Esophagus squamous epithelium (tissue), 5 donors: ENCODE data around the gene MAP3K20. TPM values are rescaled to one million over a fixed set of nuclear protein-coding genes. Genes with fewer than 3 reads are reported as not detected.

Experiments
- DNase-seq: peaks from one replicate; lab custom pipeline; 2025; lab: John Stamatoyannopoulos, UW
- H3K27ac ChIP-seq, 4 donors: fragments of 200-600 bp; sonication (generic); one replicate each; pipeline ENCODE4 v1.5.1; 2016 to 2019; ENCODE audit warnings: mild to moderate bottlenecking in 1 of 4
- H3K27me3 ChIP-seq, 4 donors: fragments of 200-600 bp; sonication (generic); 1 replicate in 3 of 4; 2 replicates in 1 of 4; pipeline versions ENCODE4 v1.5.1 to v1.6.0; 2017 to 2021; ENCODE audit warnings: antibody characterized with exemption in 1 of 4
- H3K36me3 ChIP-seq, 3 donors: fragments of 200-600 bp; sonication (generic); one replicate each; pipeline ENCODE4 v1.5.1; 2016 to 2019
- H3K4me1 ChIP-seq, 3 donors: fragments of 200-600 bp; sonication (generic); one replicate each; pipeline ENCODE4 v1.5.1; 2017 to 2019
- H3K4me3 ChIP-seq, 4 donors: fragments of 200-600 bp; sonication (generic); 1 replicate in 3 of 4; 2 replicates in 1 of 4; pipeline ENCODE4 v1.5.1; 2016 to 2019; ENCODE audit warnings: mild to moderate bottlenecking in 2 of 4, moderate library complexity in 1 of 4
- H3K9me3 ChIP-seq, 3 donors: fragments of 200-600 bp; sonication (generic); one replicate each; pipeline ENCODE4 v1.5.1; 2016 to 2019
- CTCF ChIP-seq, 6 experiments: fragments of 450-650 bp in 4 of 6; fragments of 200-600 bp in 2 of 6; sonication (generic) in 2 of 6; IDR thresholded peaks; one replicate each; pipeline ENCODE4 v1.5.1; 2016 to 2019; ENCODE audit warnings: antibody characterized with exemption in 6 of 6, mild to moderate bottlenecking in 4 of 6, moderate library complexity in 4 of 6
- POLR2A ChIP-seq, 4 donors: fragments of 450-650 bp; IDR thresholded peaks; one replicate each; pipeline ENCODE4 v1.6.1; 2017; ENCODE audit warnings: antibody characterized with exemption in 4 of 4, mild to moderate bottlenecking in 4 of 4, moderate library complexity in 3 of 4
- WGBS, 2 donors: methylation state at CpG; one replicate each; pipeline ENCODE4 v1.1.5; 2018; 5-methylcytosine and 5-hydroxymethylcytosine counted together
- intact Hi-C: fragments of 100-400 bp; cut with DNase I; formaldehyde crosslinking; loops from one replicate; pipeline ENCODE4 v1.15.0; 2022
- total RNA-seq, 4 donors: library from RNA; depleted of rRNA; stranded (reverse); fragments of >200 nt; gene quantifications; one replicate each; pipeline ENCODE4 v1.1.0, GENCODE V29; 2016
- donor health status: DM: yes; HTN: yes; CAD: no.

The MAP3K20 gene
- total RNA-seq, 4 donors from 2014 or later: 7.2 to 55.3 (median 26.3) TPM

DNA sequence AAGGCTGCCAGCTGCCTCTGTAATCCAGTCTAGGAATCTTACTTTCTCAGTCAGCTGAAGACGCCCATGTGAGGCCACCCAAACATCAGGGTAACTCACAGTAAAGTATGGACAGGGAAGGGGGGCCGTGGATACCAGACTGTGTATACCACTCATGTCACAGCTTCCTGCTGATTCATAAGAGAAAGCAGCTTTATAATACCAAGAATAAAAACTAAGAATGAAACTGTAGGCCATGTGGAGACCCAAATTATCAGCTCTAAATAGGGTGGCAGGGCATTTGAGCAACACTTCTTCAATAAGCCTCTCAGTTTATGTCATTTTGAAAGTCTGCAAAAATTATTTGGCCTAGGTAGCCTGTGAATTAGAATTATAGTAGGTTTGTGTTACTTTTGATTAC is 164.0 kb downstream of the MAP3K20 start:
- peaks cover 0 to 50% (median 0%) of the 10 kb centered on the region in 3 donors for H3K36me3 ChIP-seq
- no peak for DNase-seq
- no peak overlapping the region for H3K27ac ChIP-seq
- intact Hi-C loops: no loop called here
- no peaks in the 10 kb centered on the region for H3K4me1 ChIP-seq
- TF ChIP-seq CTCF (IDR thresholded peaks at IDR 0.05) (no peak), POLR2A (IDR thresholded peaks at IDR 0.05) (no peak)
- no peaks in the 10 kb centered on the region for H3K9me3 ChIP-seq
- no peaks in the 10 kb centered on the region for H3K27me3 ChIP-seq
- WGBS, 2 donors: 70 to 81% methylated on average over 2 of the region's 2 CpGs
- no peak overlapping the region for H3K4me3 ChIP-seq

GRCh38 chr2:173240083-173240482 is 164.4 kb downstream of the MAP3K20 start:
- Histone ChIP-seq H3K27me3 (no peaks in the 10 kb centered on the region), H3K27ac (no peak overlapping the region), H3K4me3 (no peak overlapping the region), H3K4me1 (no peaks in the 10 kb centered on the region), H3K9me3 (no peaks in the 10 kb centered on the region), H3K36me3 (peaks cover 0 to 47% (median 0%) of the 10 kb centered on the region in 3 donors)
- TF ChIP-seq CTCF (IDR thresholded peaks at IDR 0.05) (no peak), POLR2A (IDR thresholded peaks at IDR 0.05) (no peak)
- intact Hi-C loops: no loop called here
- DNase-seq: no peak
- WGBS, 2 donors: 87 to 100% methylated on average over 2 of the region's 2 CpGs

GRCh38 chr2:173241643-173242042 is 166.0 kb downstream of the MAP3K20 start:
- TF ChIP-seq CTCF (IDR thresholded peaks at IDR 0.05): no peak
- TF ChIP-seq POLR2A (IDR thresholded peaks at IDR 0.05): no peak
- 92 to 100% methylated on average over 1 of the region's 1 CpG for WGBS, 2 donors

DNA sequence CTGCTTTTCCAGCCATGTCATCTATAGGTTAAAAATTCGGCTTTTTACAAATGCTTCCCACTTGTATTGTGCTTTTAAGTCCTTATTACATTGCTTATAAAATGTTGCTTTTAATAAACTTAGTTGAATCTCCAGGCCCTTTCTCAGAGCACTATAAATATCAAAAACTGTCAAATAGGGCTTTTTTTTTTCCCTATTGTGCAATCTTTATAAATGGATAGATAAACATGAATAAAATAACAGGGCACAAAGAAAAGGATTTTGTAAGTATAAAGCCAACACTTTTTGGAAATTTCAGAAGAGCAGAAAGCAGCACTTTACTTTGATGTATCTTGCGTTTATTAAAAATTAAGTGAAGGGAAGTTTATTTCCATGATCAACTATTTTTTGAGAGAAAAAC is 171.5 kb downstream of the MAP3K20 start:
- DNase-seq: no peak
- Histone ChIP-seq H3K4me3 (no peak overlapping the region), H3K36me3 (peaks cover 0 to 8% (median 0%) of the 10 kb centered on the region in 3 donors), H3K4me1 (peaks cover 0 to 4% (median 0%) of the 10 kb centered on the region in 3 donors), H3K27ac (no peak overlapping the region), H3K9me3 (no peaks in the 10 kb centered on the region), H3K27me3 (no peaks in the 10 kb centered on the region)
- TF ChIP-seq POLR2A (IDR thresholded peaks at IDR 0.05) (no peak), CTCF (IDR thresholded peaks at IDR 0.05) (no peak)
- WGBS, 2 donors: 83 to 90% methylated on average over 2 of the region's 2 CpGs
- intact Hi-C loops: no loop called here

More at GRCh38 chr2:173241643-173242042, 166.0 kb downstream of the MAP3K20 start:
- H3K9me3 ChIP-seq: no peaks in the 10 kb centered on the region
- no peak overlapping the region for H3K4me3 ChIP-seq
- peaks cover 0 to under 1% (median 0%) of the 10 kb centered on the region in 3 donors for H3K4me1 ChIP-seq
- intact Hi-C loops: no loop called here
- H3K27me3 ChIP-seq: no peaks in the 10 kb centered on the region
- H3K36me3 ChIP-seq: peaks cover 0 to 47% (median 0%) of the 10 kb centered on the region in 3 donors
- H3K27ac ChIP-seq: no peak overlapping the region
- DNase-seq: no peak

GRCh38 chr2:173248381-173248780 is 172.7 kb downstream of the MAP3K20 start:
- no peak for TF ChIP-seq CTCF (IDR thresholded peaks at IDR 0.05)
- TF ChIP-seq POLR2A (IDR thresholded peaks at IDR 0.05): no peak
- intact Hi-C loops: no loop called here
- Histone ChIP-seq H3K4me3 (no peak overlapping the region), H3K27ac (no peak overlapping the region), H3K27me3 (no peaks in the 10 kb centered on the region), H3K4me1 (peaks cover 0 to 4% (median 0%) of the 10 kb centered on the region in 3 donors), H3K9me3 (no peaks in the 10 kb centered on the region), H3K36me3 (no peaks in the 10 kb centered on the region)
- 82 to 97% methylated on average over 2 of the region's 2 CpGs for WGBS, 2 donors
- DNase-seq: no peak
